Activated CD4-positive, alpha-beta memory T cell treated with anti-CD3 and anti-CD28 coated beads, Interleukin-2, amount 10 ng/mL, durations not matched to agents 7 days and 5 days (primary cell): ENCODE results near the gene ZCCHC7. TPM values are rescaled to one million over a fixed set of nuclear protein-coding genes. Genes with fewer than 3 reads are reported as not detected.

Source experiments
- CTCF ChIA-PET: fragments of 350-600 bp; sonication (Branson Sonifier 250); formaldehyde crosslinking; loops from one replicate; lab custom pipeline; 2021; ENCODE audit warnings: antibody characterized with exemption, inconsistent platforms; lab: Charles Lee
- POLR2A ChIA-PET: fragments of 350-600 bp; sonication (Branson Sonifier 250); formaldehyde crosslinking; loops from one replicate; lab custom pipeline; 2021; ENCODE audit warnings: antibody characterized with exemption; lab: Charles Lee
- DNase-seq: peaks from one replicate; pipeline ENCODE4 v3.0.0-alpha.2; 2020
- H3K27ac Mint-ChIP-seq: one replicate; pipeline ENCODE4 v1.8.0; 2021; ENCODE audit warnings: mild to moderate bottlenecking, mixed read lengths
- H3K27me3 Mint-ChIP-seq: one replicate; pipeline ENCODE4 v1.8.0; 2021; ENCODE audit warnings: mixed read lengths
- H3K36me3 Mint-ChIP-seq: one replicate; pipeline ENCODE4 v1.8.0; 2021; ENCODE audit warnings: low read depth, mixed read lengths
- H3K4me1 Mint-ChIP-seq: one replicate; pipeline ENCODE4 v1.8.0; 2021; ENCODE audit warnings: mixed read lengths
- H3K4me3 Mint-ChIP-seq: one replicate; pipeline ENCODE4 v1.8.0; 2021; ENCODE audit warnings: mild to moderate bottlenecking, mixed read lengths
- H3K9me3 Mint-ChIP-seq: one replicate; pipeline ENCODE4 v1.8.0; 2021; ENCODE audit warnings: mixed read lengths
- total RNA-seq, 2 experiments: library from RNA; stranded (reverse); gene quantifications; one replicate each; pipeline ENCODE4 v1.2.3, GENCODE V29; 2021

ZCCHC7 gene
- total RNA-seq, 2 experiments from 2014 or later, result 20.9 to 21.9 TPM

DNA sequence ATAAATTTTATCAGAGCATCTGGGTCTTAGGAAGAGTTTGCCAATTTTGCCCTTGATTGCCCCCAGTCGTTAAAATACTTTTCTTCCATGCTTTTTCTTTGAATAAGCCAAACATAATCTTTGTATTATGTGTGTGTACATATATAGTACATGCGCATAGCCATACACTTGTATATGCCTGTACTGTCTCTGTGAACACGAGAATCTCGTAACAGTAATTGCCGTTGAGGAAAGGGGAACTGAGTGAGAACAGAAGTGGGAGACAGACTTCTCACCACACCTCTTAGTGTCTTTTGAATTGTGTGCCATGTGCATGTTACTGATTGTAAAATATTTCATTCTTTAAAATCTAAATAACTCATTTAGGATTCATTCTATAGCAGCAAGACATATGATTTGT, 222.5 kb downstream of the ZCCHC7 start:
- Mint-ChIP-seq H3K27ac (no peak overlapping the region), H3K4me3 (no peak overlapping the region), H3K9me3 (no peaks in the 10 kb centered on the region), H3K4me1 (no peaks in the 10 kb centered on the region), H3K36me3 (no peaks in the 10 kb centered on the region), H3K27me3 (no peaks in the 10 kb centered on the region)
- DNase-seq, result no peak
- ChIA-PET POLR2A (no interaction called here), CTCF (no interaction called here)

DNA sequence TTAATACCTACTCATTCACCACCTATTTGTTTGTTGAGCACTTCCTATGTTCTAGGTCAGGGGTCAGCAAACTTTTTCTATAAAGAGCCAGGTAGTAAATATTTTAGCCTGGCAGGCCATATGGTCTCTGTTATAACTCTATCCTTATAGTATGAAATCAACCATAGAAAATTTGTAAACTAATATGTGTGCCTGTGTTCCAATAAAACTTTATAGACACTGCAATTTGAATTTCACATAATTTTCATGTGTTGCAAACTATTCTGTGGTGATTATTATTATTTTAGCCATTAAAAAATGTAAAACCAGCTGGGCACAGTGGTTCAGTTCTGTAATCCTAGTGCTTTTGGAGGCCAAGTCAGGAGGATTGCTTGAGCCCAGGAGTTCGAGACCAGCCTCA, 223.3 kb downstream of the ZCCHC7 start:
- H3K36me3 Mint-ChIP-seq, result no peaks in the 10 kb centered on the region
- no peak for DNase-seq
- H3K9me3 Mint-ChIP-seq, result no peaks in the 10 kb centered on the region
- H3K4me1 Mint-ChIP-seq, result no peaks in the 10 kb centered on the region
- H3K27me3 Mint-ChIP-seq, result no peaks in the 10 kb centered on the region
- POLR2A ChIA-PET, result no interaction called here
- CTCF ChIA-PET, result no interaction called here
- no peak overlapping the region for H3K4me3 Mint-ChIP-seq
- no peak overlapping the region for H3K27ac Mint-ChIP-seq

- CTCF ChIA-PET, result interaction anchor here (0.7 kb wide), 1 partner anchor 305 kb away, joined by 3 read pairs; no protein-coding TSS in a partner anchor
- no peaks in the 10 kb centered on the region for H3K27me3 Mint-ChIP-seq
- POLR2A ChIA-PET, result no interaction called here
Measured at GRCh38 chr9:37345038-37345437, 224.7 kb downstream of the ZCCHC7 start.

GRCh38 chr9:37348917-37349316, 228.5 kb downstream of the ZCCHC7 start:
- H3K9me3 Mint-ChIP-seq, result no peaks in the 10 kb centered on the region
- no peaks in the 10 kb centered on the region for H3K27me3 Mint-ChIP-seq
- no peak for DNase-seq
- no peak overlapping the region for H3K4me3 Mint-ChIP-seq
- H3K4me1 Mint-ChIP-seq, result peaks cover 2% of the 10 kb centered on the region
- no peak overlapping the region for H3K27ac Mint-ChIP-seq
- peaks cover 12% of the 10 kb centered on the region for H3K36me3 Mint-ChIP-seq
- ChIA-PET CTCF (no interaction called here), POLR2A (no interaction called here)

More at GRCh38 chr9:37345038-37345437, 224.7 kb downstream of the ZCCHC7 start:
- Mint-ChIP-seq H3K9me3 (no peaks in the 10 kb centered on the region), H3K27ac (no peak overlapping the region), H3K4me1 (no peaks in the 10 kb centered on the region), H3K36me3 (no peaks in the 10 kb centered on the region), H3K4me3 (no peak overlapping the region)
- no peak for DNase-seq

GRCh38 chr9:37350486-37351190, 230.3 kb downstream of the ZCCHC7 start:
- Mint-ChIP-seq H3K9me3 (no peaks in the 10 kb centered on the region), H3K27me3 (no peaks in the 10 kb centered on the region), H3K36me3 (peaks cover 12% of the 10 kb centered on the region), H3K4me3 (no peak overlapping the region), H3K27ac (no peak overlapping the region), H3K4me1 (peaks cover 2% of the 10 kb centered on the region)
- POLR2A ChIA-PET, result no interaction called here
- DNase-seq, result no peak
- CTCF ChIA-PET, result interaction anchor here (1.0 kb wide), 1 partner anchor 8 kb away, joined by 3 read pairs; no protein-coding TSS in a partner anchor

- Mint-ChIP-seq H3K36me3 (peaks cover 16% of the 10 kb centered on the region), H3K9me3 (no peaks in the 10 kb centered on the region), H3K27ac (no peak overlapping the region)
Measured at GRCh38 chr9:37353791-37354190, 233.4 kb downstream of the ZCCHC7 start.

DNA sequence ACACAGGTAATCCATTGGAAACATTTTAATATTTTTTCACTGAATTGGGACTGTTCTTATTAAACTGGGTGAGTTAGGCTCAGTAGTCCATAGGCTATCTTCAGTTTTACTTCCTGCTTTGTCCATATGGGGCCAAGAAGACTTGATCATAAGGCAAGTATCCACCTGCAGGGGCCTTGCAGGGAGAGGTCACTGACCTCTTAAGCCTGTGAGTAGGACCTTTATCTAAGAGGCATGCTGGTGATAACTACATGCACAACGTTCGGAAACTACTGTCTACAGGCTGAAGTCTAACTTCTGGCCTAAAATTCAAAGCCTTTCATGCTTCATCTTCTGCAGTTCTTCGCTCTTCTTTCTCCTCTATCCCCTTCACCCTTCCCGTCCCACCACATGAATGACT, 242.1 kb downstream of the ZCCHC7 start:
- Mint-ChIP-seq H3K27ac (no peak overlapping the region), H3K4me3 (no peak overlapping the region), H3K4me1 (no peaks in the 10 kb centered on the region), H3K36me3 (peaks cover 2% of the 10 kb centered on the region), H3K9me3 (no peaks in the 10 kb centered on the region), H3K27me3 (no peaks in the 10 kb centered on the region)
- ChIA-PET CTCF (no interaction called here), POLR2A (no interaction called here)
- no peak for DNase-seq

More at GRCh38 chr9:37353791-37354190, 233.4 kb downstream of the ZCCHC7 start:
- no peak for DNase-seq
- ChIA-PET CTCF (no interaction called here), POLR2A (interaction anchor here (1.5 kb wide), 1 partner anchor 234 kb away, joined by 3 read pairs; the partner anchor contains the start of gene ZCCHC7)
- Mint-ChIP-seq H3K27me3 (no peaks in the 10 kb centered on the region), H3K4me1 (peaks cover 2% of the 10 kb centered on the region), H3K4me3 (no peak overlapping the region)

DNA sequence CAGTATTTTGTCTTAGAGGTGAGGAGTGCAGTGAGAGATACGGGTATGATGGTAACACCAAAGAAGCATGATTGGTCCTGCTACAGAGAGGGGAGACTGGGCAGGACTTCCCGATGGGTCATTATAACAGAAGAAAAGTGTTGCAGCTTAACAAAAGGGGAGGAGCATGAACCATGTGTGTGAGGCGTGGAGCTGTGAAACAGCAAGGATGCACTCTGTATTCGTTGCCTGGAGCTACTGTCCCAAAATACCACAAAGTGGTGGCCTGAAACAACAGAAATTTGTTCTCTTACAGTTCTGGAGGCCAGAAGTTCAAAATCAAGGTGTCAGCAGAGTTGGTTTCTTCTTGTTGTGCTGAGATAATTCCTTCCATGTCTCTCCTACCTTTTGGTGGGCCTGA, 242.8 kb downstream of the ZCCHC7 start:
- Mint-ChIP-seq H3K27me3 (no peaks in the 10 kb centered on the region), H3K4me1 (no peaks in the 10 kb centered on the region), H3K36me3 (peaks cover 2% of the 10 kb centered on the region), H3K4me3 (no peak overlapping the region), H3K27ac (no peak overlapping the region), H3K9me3 (no peaks in the 10 kb centered on the region)
- ChIA-PET POLR2A (no interaction called here), CTCF (no interaction called here)
- no peak for DNase-seq

DNA sequence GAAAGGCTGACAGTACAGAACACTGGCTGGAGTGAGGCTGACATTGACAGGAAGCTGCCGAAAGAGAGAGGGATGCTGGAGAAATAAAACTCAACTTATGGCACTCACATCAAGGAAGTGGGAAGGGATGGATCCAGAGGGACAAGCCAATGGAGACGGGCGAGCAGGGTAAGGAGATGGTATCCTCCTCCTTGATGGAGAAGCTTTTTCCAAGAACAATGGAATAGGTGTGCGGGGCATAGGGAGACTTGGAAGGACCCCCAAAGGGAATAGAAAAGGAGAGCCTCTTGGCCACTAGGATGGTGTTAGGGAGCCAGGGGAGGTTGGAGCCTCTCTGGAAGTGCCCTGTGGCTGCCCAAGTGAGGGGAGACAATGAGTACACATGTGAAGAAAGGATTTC, 243.8 kb downstream of the ZCCHC7 start:
- CTCF ChIA-PET, result interaction anchor here (0.9 to 2.4 kb wide), 4 partner anchors 8 to 491 kb away, joined by 3 to 9 read pairs (median 4); no protein-coding TSS in a partner anchor
- no peaks in the 10 kb centered on the region for H3K4me1 Mint-ChIP-seq
- H3K9me3 Mint-ChIP-seq, result no peaks in the 10 kb centered on the region
- no peak overlapping the region for H3K4me3 Mint-ChIP-seq
- POLR2A ChIA-PET, result no interaction called here
- no peak overlapping the region for H3K27ac Mint-ChIP-seq
- H3K36me3 Mint-ChIP-seq, result peaks cover 2% of the 10 kb centered on the region
- H3K27me3 Mint-ChIP-seq, result no peaks in the 10 kb centered on the region
- DNase-seq, result no peak

- H3K9me3 Mint-ChIP-seq, result no peaks in the 10 kb centered on the region
- no peak overlapping the region for H3K4me3 Mint-ChIP-seq
- DNase-seq, result peak; percentile 31
- POLR2A ChIA-PET, result no interaction called here
- H3K36me3 Mint-ChIP-seq, result peaks cover 2% of the 10 kb centered on the region
- H3K4me1 Mint-ChIP-seq, result no peaks in the 10 kb centered on the region
- no peak overlapping the region for H3K27ac Mint-ChIP-seq
- H3K27me3 Mint-ChIP-seq, result no peaks in the 10 kb centered on the region
- CTCF ChIA-PET, result interaction anchor here (0.9 to 2.4 kb wide), 4 partner anchors 9 to 492 kb away, joined by 3 to 9 read pairs (median 4); no protein-coding TSS in a partner anchor
Measured at GRCh38 chr9:37364751-37365360, 244.5 kb downstream of the ZCCHC7 start.

DNA sequence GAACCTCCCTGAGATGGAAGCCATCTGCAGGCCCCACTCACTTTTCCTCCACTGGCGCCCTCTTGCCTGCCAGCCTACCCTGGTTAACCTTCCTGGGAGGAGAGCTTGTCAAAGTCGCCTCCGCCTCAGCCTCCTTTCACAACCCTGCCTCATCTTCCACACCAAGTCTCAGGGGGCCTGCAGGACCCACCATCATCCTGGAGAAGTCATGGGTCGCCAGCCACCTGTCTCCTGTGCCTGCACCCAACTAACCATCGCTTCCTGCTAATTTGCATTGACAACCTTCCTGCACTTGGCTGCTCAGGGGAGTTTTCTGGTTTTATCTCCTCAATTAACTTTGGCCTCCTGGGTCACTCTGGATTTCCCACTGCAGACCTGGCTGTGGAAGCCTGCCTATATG, 249.3 kb downstream of the ZCCHC7 start:
- POLR2A ChIA-PET, result no interaction called here
- H3K27ac Mint-ChIP-seq, result no peak overlapping the region
- peaks cover 5% of the 10 kb centered on the region for H3K27me3 Mint-ChIP-seq
- H3K4me1 Mint-ChIP-seq, result peaks cover 2% of the 10 kb centered on the region
- CTCF ChIA-PET, result no interaction called here
- no peak overlapping the region for H3K4me3 Mint-ChIP-seq
- no peaks in the 10 kb centered on the region for H3K36me3 Mint-ChIP-seq
- H3K9me3 Mint-ChIP-seq, result no peaks in the 10 kb centered on the region
- no peak for DNase-seq

DNA sequence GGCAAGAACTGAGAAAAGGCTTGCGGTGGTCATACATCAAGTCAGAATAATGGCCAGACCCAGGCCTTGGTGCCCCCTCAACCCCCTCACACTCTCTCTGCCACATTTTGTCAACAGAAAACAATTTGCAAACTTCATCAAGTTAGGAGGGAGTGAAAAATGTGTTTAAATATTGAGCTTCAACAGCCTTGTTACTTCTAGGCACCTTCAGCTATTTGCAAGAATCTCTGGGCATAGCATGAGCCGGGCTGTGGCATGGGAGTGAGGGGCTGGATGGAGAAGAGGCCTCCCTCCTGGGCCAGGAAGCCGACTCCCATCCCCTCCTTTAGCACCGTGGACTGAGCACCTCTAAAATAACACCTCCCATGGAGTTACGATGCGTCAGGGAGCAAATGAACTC, 249.9 kb downstream of the ZCCHC7 start:
- H3K4me1 Mint-ChIP-seq, result peaks cover 2% of the 10 kb centered on the region
- H3K36me3 Mint-ChIP-seq, result no peaks in the 10 kb centered on the region
- no peak overlapping the region for H3K4me3 Mint-ChIP-seq
- POLR2A ChIA-PET, result no interaction called here
- no peak for DNase-seq
- H3K27ac Mint-ChIP-seq, result no peak overlapping the region
- no peaks in the 10 kb centered on the region for H3K9me3 Mint-ChIP-seq
- H3K27me3 Mint-ChIP-seq, result peaks cover 5% of the 10 kb centered on the region
- CTCF ChIA-PET, result no interaction called here

GRCh38 chr9:37370968-37371563, 250.7 kb downstream of the ZCCHC7 start:
- CTCF ChIA-PET, result no interaction called here
- Mint-ChIP-seq H3K4me1 (peaks cover 2% of the 10 kb centered on the region), H3K36me3 (no peaks in the 10 kb centered on the region), H3K9me3 (no peaks in the 10 kb centered on the region), H3K27me3 (peaks cover 5% of the 10 kb centered on the region), H3K27ac (no peak overlapping the region), H3K4me3 (no peak overlapping the region)
- POLR2A ChIA-PET, result no interaction called here
- no peak for DNase-seq
